Measurements from ENCODE around the gene CDCA4.
A peak's percentile ranks its signal among the peaks of the same experiment; 100 is the strongest.

CDCA4 gene

DNA sequence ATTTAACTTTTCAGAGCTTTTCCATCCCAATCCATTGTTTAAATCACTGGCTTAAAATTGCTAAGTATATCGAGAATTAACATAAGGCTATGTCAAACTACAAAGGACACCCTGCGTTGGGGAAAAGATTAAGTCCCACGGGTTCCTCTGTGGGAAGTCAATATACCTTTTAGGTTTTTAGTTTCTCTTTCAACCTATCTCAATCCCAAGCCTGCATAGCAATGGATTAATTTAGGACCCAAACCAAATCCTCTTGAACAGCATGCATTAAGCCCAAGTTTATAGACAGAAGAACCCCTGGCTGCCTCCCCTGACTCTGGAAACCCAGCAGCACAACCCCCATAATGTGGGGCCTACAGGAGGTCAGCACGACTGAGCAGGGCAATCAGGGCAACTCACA, 6.3 kb downstream of the CDCA4 start:
- H3K27ac ChIP-seq (ENCODE audit: low read depth, low read length): no peak overlapping the region
- peaks cover 13% of the 10 kb centered on the region for H3K4me1 ChIP-seq (ENCODE audit: control insufficient read depth, insufficient read depth, low read length)
- H3K27me3 ChIP-seq (ENCODE audit: control insufficient read depth, insufficient read depth, low read length): no peaks in the 10 kb centered on the region
- no peak overlapping the region for H3K9ac ChIP-seq (ENCODE audit: low read length)
- H3K4me3 ChIP-seq (ENCODE audit: low read length): no peak overlapping the region
- peaks cover 4% of the 10 kb centered on the region for H3K36me3 ChIP-seq (ENCODE audit: control insufficient read depth, insufficient read depth, low read length)

DNA sequence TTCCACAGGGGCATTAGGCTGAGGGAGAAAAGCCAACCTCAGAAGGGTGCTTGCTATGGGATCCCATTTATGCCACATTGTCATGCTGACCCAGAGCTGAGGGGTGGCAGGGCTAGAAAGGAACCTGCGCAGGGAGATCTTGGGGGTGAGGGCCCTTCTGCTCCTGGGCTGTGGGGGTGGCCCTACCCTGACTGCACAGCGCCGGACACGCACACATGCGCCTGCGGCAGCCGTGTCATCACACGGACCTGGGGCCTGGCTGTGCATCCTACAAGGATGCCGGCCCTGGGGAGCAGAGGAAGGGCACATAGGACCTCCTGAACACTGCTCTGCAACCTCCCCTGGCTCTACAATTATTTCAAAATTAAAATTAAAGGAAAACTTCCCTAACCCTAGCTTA, 6.9 kb downstream of the CDCA4 start:
- Histone ChIP-seq H3K9ac (ENCODE audit: low read length) (no peak overlapping the region), H3K27me3 (ENCODE audit: control insufficient read depth, insufficient read depth, low read length) (no peaks in the 10 kb centered on the region), H3K4me3 (ENCODE audit: low read length) (no peak overlapping the region), H3K4me1 (ENCODE audit: control insufficient read depth, insufficient read depth, low read length) (peaks cover 13% of the 10 kb centered on the region), H3K27ac (ENCODE audit: low read depth, low read length) (no peak overlapping the region), H3K36me3 (ENCODE audit: control insufficient read depth, insufficient read depth, low read length) (peaks cover 4% of the 10 kb centered on the region)

DNA sequence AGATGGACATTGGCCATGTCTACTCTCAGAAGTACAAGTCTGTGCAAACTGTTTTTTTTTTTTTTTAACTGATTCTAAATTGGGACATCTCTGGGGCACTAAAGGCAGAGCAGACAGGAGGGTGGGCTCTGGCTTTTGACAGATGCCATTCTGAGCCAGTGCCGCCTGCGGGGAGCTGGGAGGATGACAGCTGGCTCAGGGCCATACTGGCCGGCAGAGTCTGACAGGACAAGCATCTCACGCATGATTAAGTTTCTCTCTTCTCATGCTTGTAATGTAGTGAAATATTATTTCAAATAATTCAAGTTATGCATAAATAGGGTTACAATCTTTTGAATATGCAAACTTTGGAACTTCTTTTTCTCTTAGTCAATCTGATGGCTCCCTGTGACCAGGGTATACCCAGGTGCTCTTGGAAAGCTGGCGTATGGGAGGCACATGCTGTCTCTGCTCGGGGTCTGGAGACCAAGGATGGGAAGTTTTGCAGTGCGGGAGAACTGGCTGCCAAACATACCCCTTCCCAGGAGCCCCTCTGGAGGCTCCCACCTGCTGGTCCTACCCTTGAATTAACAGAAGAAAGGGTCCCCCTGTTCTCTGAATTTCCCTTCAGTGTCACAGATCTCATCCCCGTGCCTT, 7.6 kb downstream of the CDCA4 start:
- H3K4me1 ChIP-seq (ENCODE audit: control insufficient read depth, insufficient read depth, low read length): peaks cover 13% of the 10 kb centered on the region
- H3K27me3 ChIP-seq (ENCODE audit: control insufficient read depth, insufficient read depth, low read length): no peaks in the 10 kb centered on the region
- no peak overlapping the region for H3K4me3 ChIP-seq (ENCODE audit: low read length)
- no peak overlapping the region for H3K27ac ChIP-seq (ENCODE audit: low read depth, low read length)
- peaks cover 4% of the 10 kb centered on the region for H3K36me3 ChIP-seq (ENCODE audit: control insufficient read depth, insufficient read depth, low read length)
- H3K9ac ChIP-seq (ENCODE audit: low read length): no peak overlapping the region

DNA sequence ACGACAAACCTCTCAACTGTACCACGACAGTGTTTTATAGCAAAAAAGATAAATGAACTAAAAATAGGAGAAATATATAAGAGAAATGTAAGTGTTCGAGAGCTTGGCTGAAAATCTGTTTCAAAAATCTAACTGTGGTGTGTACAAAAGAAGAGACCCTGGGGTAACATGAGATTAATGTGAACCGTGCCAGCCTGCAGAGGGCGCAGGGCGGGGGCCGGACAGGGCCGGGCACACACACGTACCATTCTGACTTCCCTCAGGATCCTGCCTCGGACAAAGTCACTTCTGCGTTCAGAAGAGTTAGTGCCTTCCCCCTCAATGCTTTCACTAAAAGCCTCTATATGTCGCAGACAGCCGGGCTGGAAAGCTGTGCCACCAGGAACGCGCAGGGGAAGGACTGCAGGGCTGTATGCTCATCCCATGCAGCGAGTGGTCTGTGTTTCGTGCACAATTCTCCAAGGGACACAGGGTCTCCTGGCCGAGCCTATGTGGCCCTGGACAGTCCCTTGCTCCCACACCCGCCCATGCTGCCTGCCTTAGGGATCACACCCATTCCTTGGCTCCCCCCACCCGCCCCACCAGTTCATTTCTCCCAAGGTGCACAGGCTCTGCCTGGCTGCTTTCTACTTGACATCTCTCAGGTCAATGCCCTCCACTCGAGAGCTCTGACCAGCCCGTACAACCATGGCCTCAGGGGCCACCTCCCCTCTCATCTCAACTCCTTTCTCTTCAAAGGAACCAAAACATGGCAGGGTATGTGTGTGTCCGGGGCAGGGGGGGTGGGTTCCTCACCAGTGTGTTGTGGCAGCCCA, 8.5 kb downstream of the CDCA4 start:
- H3K27me3 ChIP-seq (ENCODE audit: control insufficient read depth, insufficient read depth, low read length): no peaks in the 10 kb centered on the region
- H3K36me3 ChIP-seq (ENCODE audit: control insufficient read depth, insufficient read depth, low read length): peaks cover 4% of the 10 kb centered on the region
- peaks cover 13% of the 10 kb centered on the region for H3K4me1 ChIP-seq (ENCODE audit: control insufficient read depth, insufficient read depth, low read length)
- H3K9ac ChIP-seq (ENCODE audit: low read length): no peak overlapping the region
- no peak overlapping the region for H3K4me3 ChIP-seq (ENCODE audit: low read length)
- peak overlapping the region; percentile 66 for H3K27ac ChIP-seq (ENCODE audit: low read depth, low read length)

DNA sequence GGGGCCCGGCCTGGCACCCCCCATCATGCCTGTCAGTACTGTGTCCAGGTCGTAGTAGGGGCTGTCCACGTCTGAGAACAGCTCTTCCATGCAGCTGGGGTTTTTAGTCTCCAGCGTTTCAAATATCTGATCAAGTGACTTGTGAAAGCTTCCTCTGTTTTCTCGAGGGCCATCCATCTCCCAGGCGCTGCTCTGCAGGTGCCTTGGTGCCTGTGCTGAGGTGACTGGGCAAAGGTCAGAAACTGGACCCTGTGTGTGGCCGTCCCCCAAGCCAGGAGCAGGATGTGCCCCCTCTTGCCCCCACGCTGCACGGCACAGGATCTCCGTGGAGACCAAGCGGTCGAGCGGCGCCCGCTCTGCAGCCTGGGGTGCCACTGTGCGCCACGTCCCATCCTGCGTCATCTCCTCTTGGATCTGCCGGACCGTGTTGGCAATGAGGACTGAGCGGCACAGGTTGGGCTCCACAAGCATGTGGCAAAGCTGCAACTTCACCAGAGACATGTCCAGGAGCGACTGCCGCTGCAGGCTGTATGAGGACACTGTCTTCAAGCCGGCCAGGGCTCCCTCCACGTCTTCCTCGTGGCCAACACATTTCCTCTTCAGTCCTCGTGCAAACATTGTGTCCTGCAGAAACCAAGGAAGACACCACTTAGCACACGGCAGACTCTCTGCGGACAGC, 9.4 kb downstream of the CDCA4 start:
- H3K27me3 ChIP-seq (ENCODE audit: control insufficient read depth, insufficient read depth, low read length): no peaks in the 10 kb centered on the region
- H3K36me3 ChIP-seq (ENCODE audit: control insufficient read depth, insufficient read depth, low read length): peaks cover 4% of the 10 kb centered on the region
- H3K27ac ChIP-seq (ENCODE audit: low read depth, low read length): peak overlapping the region; percentile 66
- peaks cover 13% of the 10 kb centered on the region for H3K4me1 ChIP-seq (ENCODE audit: control insufficient read depth, insufficient read depth, low read length)
- H3K4me3 ChIP-seq (ENCODE audit: low read length): no peak overlapping the region
- H3K9ac ChIP-seq (ENCODE audit: low read length): no peak overlapping the region

DNA sequence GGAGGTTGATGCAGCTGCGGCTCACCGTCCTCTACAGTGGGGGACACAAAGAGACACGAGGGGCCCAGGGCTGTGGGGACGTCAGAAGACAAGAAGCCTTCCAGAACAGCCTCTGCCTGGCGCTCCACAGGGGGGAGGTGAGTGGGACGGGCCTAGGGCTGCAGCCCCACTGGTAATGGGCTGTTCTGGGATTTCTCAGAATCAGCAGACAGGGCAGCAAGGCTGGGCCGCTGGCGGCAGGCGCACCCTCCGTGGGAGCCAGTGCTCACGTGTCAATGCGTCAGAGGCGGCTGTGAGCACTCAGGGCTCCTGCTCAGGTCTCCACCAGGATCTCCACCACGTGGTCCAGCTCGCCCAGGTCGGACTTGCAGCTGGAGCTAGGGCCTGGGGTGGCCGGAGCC, 10.0 kb downstream of the CDCA4 start:
- Histone ChIP-seq H3K9ac (ENCODE audit: low read length) (no peak overlapping the region), H3K4me3 (ENCODE audit: low read length) (no peak overlapping the region), H3K36me3 (ENCODE audit: control insufficient read depth, insufficient read depth, low read length) (peaks cover 4% of the 10 kb centered on the region), H3K27ac (ENCODE audit: low read depth, low read length) (peak overlapping the region; percentile 66), H3K4me1 (ENCODE audit: control insufficient read depth, insufficient read depth, low read length) (peaks cover 13% of the 10 kb centered on the region), H3K27me3 (ENCODE audit: control insufficient read depth, insufficient read depth, low read length) (no peaks in the 10 kb centered on the region)

DNA sequence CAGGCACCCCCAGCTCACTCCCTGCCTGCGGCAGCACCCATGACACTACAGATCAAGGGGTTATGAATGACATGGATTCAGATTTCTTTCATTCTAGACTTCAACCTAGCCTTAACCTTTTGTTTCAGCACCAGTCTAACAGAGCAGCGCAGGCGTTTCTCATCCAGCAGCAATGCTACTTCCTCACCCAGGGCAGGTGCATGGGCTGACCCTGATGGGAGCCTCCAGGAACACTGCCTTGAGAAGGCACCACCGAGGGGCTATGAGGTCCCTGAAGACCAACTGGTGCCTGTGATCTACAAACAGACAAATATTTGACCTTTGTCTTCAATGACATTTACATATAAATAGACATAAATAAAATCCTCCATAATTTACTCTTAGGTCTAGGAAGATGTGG, 10.8 kb downstream of the CDCA4 start:
- peaks cover 13% of the 10 kb centered on the region for H3K4me1 ChIP-seq (ENCODE audit: control insufficient read depth, insufficient read depth, low read length)
- H3K9ac ChIP-seq (ENCODE audit: low read length): no peak overlapping the region
- peaks cover 4% of the 10 kb centered on the region for H3K36me3 ChIP-seq (ENCODE audit: control insufficient read depth, insufficient read depth, low read length)
- H3K27me3 ChIP-seq (ENCODE audit: control insufficient read depth, insufficient read depth, low read length): no peaks in the 10 kb centered on the region
- H3K4me3 ChIP-seq (ENCODE audit: low read length): no peak overlapping the region
- no peak overlapping the region for H3K27ac ChIP-seq (ENCODE audit: low read depth, low read length)

DNA sequence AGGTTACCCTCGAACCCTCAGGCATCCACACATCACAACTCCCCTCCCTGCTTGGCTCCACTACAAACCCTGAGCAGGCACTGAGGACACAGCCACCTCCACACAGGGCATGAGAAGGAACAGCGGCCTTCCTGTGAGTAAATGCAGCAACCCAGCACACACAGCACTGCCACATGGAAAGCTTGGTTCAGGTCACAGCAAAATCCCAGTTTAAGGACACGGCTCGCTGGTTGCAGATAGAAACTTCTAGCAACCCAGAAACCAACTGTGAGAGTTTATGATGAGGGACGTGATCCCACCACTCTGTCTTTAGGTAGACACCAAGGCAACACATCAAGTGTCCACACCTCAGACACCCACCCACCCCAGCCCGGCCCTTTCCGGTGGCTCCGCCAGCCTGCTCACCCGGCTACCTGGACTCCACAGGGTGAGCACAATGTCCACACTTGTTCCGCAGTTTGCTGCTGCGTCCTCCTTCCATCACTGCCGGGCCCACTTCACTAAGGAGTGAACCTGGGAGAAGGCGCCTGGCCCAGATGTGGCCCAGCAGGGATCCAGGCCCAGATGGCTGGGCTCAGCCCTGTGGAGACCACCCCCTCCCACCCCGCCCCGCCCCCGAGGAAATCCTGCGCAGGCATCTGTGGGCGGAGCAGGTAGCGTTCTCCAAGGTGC, 13.2 kb downstream of the CDCA4 start:
- no peak overlapping the region for H3K9ac ChIP-seq (ENCODE audit: low read length)
- H3K4me3 ChIP-seq (ENCODE audit: low read length): no peak overlapping the region
- no peak overlapping the region for H3K27ac ChIP-seq (ENCODE audit: low read depth, low read length)
- no peaks in the 10 kb centered on the region for H3K27me3 ChIP-seq (ENCODE audit: control insufficient read depth, insufficient read depth, low read length)
- H3K4me1 ChIP-seq (ENCODE audit: control insufficient read depth, insufficient read depth, low read length): peaks cover 13% of the 10 kb centered on the region
- H3K36me3 ChIP-seq (ENCODE audit: control insufficient read depth, insufficient read depth, low read length): peaks cover 4% of the 10 kb centered on the region

DNA sequence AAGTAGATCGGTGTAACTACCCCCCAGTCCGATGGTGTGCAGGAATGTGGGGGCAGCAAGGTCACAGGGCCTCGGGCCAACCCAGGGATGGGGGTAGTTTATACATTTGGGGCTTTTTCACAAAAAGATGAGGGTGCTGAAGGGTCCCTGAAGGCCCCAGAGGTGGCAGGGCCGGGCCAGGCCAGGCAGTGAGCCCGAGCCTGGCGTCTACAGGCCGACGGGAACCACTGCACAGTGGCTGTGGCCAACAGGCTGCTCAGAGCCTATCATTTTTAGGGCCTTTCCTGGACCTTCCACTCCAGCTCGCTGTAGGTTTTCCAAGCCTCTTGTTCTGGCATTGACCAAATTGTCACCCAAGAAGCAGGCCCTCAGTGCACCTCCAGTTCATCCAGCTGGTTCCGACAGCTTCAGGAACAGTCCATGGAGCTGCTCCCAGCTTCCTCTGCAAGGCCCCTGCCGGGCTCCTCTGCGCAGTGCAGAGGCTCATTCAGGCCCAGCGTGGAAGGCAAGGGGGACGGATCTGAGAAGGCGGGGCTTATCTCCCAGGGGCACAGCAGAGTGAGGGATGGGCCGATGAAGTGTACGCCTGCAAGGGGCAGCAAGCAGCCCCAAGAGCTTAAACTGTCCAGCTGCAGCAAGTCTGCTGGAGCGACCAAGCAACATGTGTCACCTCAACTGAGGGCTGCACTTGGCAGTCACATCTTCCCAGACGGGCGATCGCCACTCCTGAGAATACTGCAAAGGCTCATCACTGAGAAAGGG, 13.9 kb downstream of the CDCA4 start:
- Histone ChIP-seq H3K4me3 (ENCODE audit: low read length) (no peak overlapping the region), H3K9ac (ENCODE audit: low read length) (no peak overlapping the region), H3K27ac (ENCODE audit: low read depth, low read length) (no peak overlapping the region), H3K4me1 (ENCODE audit: control insufficient read depth, insufficient read depth, low read length) (peaks cover 12% of the 10 kb centered on the region), H3K36me3 (ENCODE audit: control insufficient read depth, insufficient read depth, low read length) (peaks cover 4% of the 10 kb centered on the region), H3K27me3 (ENCODE audit: control insufficient read depth, insufficient read depth, low read length) (no peaks in the 10 kb centered on the region)

DNA sequence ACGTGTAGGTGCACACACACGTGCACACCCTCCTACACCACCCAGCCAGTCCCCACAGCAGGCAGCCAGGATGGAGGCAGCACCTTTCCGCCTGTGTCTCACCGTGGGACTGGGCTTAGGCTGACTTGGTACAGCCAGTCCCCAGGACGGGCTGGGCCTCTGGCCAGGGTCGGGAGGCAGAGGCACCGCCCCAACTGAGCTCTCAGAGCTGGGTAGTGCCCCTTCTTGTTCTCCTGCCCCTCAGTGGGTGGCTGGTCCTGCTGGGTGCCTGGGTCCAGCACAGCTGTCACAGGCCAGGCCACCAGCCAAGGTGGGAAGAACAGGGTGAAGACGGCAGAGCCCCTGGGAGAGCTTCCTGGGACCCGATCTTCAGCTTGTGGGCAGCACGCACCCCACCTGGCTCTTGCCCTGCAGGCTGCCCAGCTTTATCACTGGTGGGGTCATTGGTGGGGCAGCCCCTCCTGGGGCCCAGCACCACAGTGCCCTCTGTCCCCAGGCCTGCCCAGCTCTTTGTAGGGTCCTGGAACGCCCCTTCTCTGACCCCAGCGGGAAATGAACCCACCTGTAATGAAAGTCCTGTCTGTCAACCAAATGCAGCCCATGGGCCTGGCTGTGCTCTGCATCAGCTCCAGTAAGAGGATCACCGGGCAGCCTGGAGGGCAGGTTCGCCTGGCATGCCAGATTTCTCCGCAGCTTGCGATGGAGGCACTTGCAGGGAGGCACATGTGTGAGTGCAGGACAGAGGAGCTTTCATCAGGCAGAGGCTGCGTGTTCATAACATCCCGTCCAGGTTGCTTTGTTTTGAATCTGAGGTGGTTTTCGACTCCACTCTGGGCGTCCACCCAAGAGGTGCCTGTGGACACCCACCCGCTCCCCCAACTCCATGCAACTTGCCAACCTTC, 14.7 kb downstream of the CDCA4 start:
- peaks cover 4% of the 10 kb centered on the region for H3K36me3 ChIP-seq (ENCODE audit: control insufficient read depth, insufficient read depth, low read length)
- H3K4me1 ChIP-seq (ENCODE audit: control insufficient read depth, insufficient read depth, low read length): peaks cover 4% of the 10 kb centered on the region
- H3K27me3 ChIP-seq (ENCODE audit: control insufficient read depth, insufficient read depth, low read length): no peaks in the 10 kb centered on the region
- H3K27ac ChIP-seq (ENCODE audit: low read depth, low read length): no peak overlapping the region
- H3K4me3 ChIP-seq (ENCODE audit: low read length): no peak overlapping the region
- H3K9ac ChIP-seq (ENCODE audit: low read length): no peak overlapping the region

DNA sequence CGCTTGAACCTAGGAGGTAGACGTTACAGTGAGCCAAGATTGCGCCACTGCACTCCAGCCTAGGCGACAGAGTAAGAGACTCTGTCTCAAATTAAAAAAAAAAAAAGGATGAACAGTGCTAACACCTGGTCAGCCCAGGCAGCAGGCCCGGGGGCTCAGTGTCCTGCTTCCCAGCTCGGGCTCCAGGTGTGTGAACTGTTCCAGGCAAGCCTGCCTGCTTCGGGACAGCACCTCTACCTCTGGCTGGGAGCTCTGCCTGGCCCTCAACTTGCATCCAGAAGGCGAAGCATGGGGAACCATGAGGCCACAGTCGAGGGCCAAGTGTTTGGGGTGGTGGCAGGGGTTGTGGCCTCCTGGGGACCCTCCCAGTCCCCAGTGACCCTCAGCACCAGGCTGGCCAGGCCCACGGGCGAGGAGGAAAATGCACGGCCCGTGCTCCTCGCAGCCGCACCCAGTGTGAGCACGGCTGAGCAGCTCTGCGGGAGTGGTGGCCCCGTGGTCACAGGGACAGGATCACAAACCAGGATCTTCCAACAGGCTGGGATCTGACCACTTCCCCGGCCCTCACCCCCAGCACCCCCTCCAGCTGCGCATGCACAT, 15.5 kb downstream of the CDCA4 start:
- Histone ChIP-seq H3K36me3 (ENCODE audit: control insufficient read depth, insufficient read depth, low read length) (peaks cover 4% of the 10 kb centered on the region), H3K9ac (ENCODE audit: low read length) (no peak overlapping the region), H3K4me3 (ENCODE audit: low read length) (no peak overlapping the region), H3K4me1 (ENCODE audit: control insufficient read depth, insufficient read depth, low read length) (peaks cover 2% of the 10 kb centered on the region), H3K27me3 (ENCODE audit: control insufficient read depth, insufficient read depth, low read length) (no peaks in the 10 kb centered on the region), H3K27ac (ENCODE audit: low read depth, low read length) (no peak overlapping the region)

Measured in rectal smooth muscle tissue (tissue), 1 donor.